ENCODE measurements around the gene AATF. TPM values are rescaled to one million over a fixed set of nuclear protein-coding genes. Genes with fewer than 3 reads are reported as not detected.
A peak's percentile ranks its signal among the peaks of the same experiment; 100 is the strongest.

AATF gene
- total and polyA plus RNA-seq, 3 experiments from 2014 or later, result 92.7 to 130 (median 122) TPM

DNA sequence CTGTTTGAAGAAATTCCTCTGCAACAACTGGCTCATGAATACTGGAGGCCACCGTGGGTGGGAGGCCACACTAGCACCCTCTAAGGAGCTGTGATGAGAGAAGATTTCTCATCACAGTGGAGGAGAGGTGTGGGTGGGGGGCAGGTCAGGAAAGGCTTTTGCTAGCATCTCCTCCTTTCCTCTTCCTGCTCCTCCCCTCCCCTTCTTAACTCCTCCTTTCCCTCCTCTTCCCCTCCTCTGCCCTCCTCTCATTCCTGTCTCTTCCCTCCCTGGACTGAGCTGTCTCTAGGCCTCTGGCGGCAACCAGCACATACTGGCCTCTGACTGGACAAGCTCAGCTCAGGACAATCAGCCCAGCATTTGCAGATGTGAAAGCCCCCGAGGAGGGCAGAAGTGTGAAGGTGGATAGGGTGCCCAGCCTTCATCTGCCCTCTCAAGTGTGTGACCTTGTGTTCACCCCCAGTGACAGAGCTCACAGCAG lies 30.5 kb upstream of the AATF start:
- H3K27ac Mint-ChIP-seq, result no peak overlapping the region
- POLR2A ChIA-PET, result no interaction called here
- DNase-seq, result peak in 1 of 5 donors; percentile 3
- Histone ChIP-seq H3K4me1 (ENCODE audit: insufficient read depth, low read length) (no peaks in the 10 kb centered on the region), H3K9me3 (ENCODE audit: low read length) (no peaks in the 10 kb centered on the region), H3K27ac (ENCODE audit: low read depth, low read length) (no peak overlapping the region), H3K36me3 (ENCODE audit: insufficient read depth, low read length) (no peaks in the 10 kb centered on the region), H3K27me3 (ENCODE audit: insufficient read depth, low read length, poor library complexity, severe bottlenecking) (peaks cover 7% of the 10 kb centered on the region), H3K4me3 (ENCODE audit: low read length) (no peak overlapping the region)
- no peaks in the 10 kb centered on the region for H3K36me3 Mint-ChIP-seq
- H3K4me1 Mint-ChIP-seq, result no peaks in the 10 kb centered on the region
- no peaks in the 10 kb centered on the region for H3K9me3 Mint-ChIP-seq
- peaks cover 14 to 55% of the 10 kb centered on the region in 2 donors for H3K27me3 Mint-ChIP-seq
- no peak overlapping the region for H3K4me3 Mint-ChIP-seq
- CTCF ChIA-PET, result no interaction called here

DNA sequence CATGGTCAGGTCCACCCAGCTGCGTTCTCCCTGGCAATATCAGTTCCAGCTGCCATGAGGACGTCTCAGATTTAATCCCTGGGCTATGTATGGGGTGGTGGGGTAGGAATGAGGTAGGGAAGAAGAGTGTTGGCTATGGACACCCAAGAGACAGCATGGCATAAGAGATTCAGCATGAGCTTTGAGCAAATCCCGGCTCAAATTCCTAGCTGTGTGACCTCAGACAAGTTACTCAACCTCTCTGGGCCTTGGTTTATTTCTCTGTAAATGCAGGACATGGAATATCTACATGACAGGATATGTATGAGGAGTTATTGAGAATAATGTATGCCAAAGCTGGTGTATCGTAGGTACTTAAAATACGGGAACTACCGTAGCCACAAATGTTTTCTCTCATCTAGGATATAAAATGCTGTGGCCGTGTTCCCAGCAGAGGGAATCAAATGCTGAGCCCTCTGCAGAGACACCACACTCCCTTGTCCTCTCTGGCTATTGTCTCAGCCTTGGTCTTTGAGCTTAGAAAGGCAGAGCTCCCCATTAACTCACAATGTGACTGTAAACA lies 29.3 kb upstream of the AATF start:
- H3K27ac ChIP-seq (ENCODE audit: low read depth, low read length), result no peak overlapping the region
- H3K9me3 ChIP-seq (ENCODE audit: low read length), result no peaks in the 10 kb centered on the region
- Mint-ChIP-seq H3K27me3 (peaks cover 14 to 53% of the 10 kb centered on the region in 2 donors), H3K9me3 (no peaks in the 10 kb centered on the region), H3K4me3 (no peak overlapping the region), H3K36me3 (no peaks in the 10 kb centered on the region), H3K4me1 (no peaks in the 10 kb centered on the region), H3K27ac (no peak overlapping the region)
- peaks cover 7% of the 10 kb centered on the region for H3K27me3 ChIP-seq (ENCODE audit: insufficient read depth, low read length, poor library complexity, severe bottlenecking)
- POLR2A ChIA-PET, result no interaction called here
- H3K4me3 ChIP-seq (ENCODE audit: low read length), result no peak overlapping the region
- H3K36me3 ChIP-seq (ENCODE audit: insufficient read depth, low read length), result no peaks in the 10 kb centered on the region
- H3K4me1 ChIP-seq (ENCODE audit: insufficient read depth, low read length), result no peaks in the 10 kb centered on the region
- no peak for DNase-seq
- CTCF ChIA-PET, result no interaction called here

DNA sequence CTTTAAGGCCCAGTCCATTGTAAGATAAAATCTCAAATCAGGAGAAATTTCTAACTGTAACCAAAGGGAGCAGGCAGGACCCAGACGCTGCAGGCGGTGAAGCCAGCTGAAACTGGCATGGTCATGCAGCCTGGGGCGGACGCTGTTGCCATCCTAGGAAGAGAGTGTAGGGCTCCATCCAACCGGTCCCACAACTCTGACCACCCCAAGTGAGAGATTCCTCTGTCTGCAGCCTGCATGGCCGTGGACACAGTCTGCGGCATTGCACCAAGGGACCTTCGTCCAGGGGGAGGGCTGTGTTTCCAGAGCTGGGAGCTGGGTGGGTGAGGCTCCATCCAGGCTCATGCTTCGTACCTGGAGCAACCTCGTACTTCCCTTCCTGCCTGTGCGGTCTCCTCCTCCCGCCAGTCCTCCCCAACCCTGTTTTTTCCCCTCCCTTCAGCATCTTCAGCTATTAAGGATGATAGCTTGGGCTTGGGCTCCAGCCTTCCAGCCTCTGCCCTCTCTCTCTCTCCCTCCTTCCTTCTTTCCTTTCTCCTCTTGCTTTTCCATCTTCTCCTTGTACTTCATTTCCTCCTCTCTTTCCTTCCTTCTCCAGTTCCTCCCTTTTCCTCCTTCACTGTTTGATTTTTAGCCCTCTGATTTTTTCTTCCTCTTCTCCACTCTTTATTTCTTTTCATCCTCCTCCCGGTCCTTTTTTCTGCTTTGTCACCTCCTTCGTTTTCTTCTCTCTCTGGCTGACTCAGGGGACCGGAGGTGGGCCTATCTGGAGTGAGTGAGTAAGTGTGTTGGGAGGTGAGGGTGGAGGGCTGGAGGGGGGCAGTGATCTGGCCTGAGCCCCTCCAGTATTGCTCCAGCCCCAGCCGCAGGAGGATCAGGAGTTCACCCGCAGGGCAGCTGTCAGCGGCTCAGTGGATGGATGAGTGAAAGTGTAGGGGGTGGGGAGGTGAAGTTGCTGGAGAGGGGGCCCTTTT lies 28.4 kb upstream of the AATF start:
- Histone ChIP-seq H3K4me3 (ENCODE audit: low read length) (no peak overlapping the region), H3K27ac (ENCODE audit: low read depth, low read length) (no peak overlapping the region), H3K27me3 (ENCODE audit: insufficient read depth, low read length, poor library complexity, severe bottlenecking) (peaks cover 7% of the 10 kb centered on the region), H3K9me3 (ENCODE audit: low read length) (no peaks in the 10 kb centered on the region), H3K4me1 (ENCODE audit: insufficient read depth, low read length) (no peaks in the 10 kb centered on the region), H3K36me3 (ENCODE audit: insufficient read depth, low read length) (no peaks in the 10 kb centered on the region)
- Mint-ChIP-seq H3K4me3 (no peak overlapping the region), H3K27me3 (peaks cover 12 to 55% of the 10 kb centered on the region in 2 donors), H3K4me1 (no peaks in the 10 kb centered on the region), H3K36me3 (no peaks in the 10 kb centered on the region), H3K9me3 (peaks cover 0 to 2% (median 0%) of the 10 kb centered on the region in 5 donors), H3K27ac (no peak overlapping the region)
- ChIA-PET CTCF (no interaction called here), POLR2A (no interaction called here)
- no peak for DNase-seq

DNA sequence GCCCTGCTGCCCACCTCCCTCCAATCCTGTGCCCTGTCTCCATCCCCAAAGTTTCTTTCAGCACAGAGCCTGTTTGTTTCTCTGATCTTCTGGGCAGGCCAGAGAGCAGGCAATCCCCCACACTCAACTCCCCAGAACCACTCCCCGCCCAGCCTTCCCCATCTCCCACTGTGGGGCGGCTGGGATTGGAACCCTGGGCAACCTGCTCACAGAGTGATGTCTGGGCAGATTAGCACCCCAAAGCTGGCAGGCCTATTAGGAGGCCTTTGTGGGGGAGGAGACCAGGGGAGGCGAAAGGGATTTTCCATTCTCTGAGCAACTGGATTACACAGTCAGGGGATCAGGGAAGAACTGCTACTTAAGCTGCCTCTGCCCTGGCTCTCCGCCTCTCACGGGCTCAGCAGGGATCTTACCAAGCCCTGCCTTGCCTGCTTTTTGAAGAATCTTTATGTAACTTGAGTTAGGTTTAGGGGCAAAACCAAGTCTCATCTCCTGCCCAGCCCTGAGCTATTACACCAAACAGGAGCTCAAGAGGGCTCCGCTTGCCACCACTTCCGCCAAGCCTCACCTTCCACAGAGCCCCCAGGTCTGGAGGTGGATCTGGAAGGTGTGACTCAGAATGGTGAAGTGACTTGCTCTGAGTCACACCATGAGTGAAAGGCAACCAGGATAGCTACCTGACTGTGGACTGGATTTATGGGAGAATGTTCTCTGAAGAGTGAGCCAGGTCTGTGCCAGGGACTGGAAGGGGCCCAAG lies 27.5 kb upstream of the AATF start:
- H3K4me1 ChIP-seq (ENCODE audit: insufficient read depth, low read length), result no peaks in the 10 kb centered on the region
- no peak overlapping the region for H3K4me3 Mint-ChIP-seq
- no peaks in the 10 kb centered on the region for H3K4me1 Mint-ChIP-seq
- no peaks in the 10 kb centered on the region for H3K36me3 ChIP-seq (ENCODE audit: insufficient read depth, low read length)
- H3K27me3 Mint-ChIP-seq, result peaks cover 16 to 58% of the 10 kb centered on the region in 2 donors
- peak overlapping the region in 1 of 8 donors; percentile 51 for H3K27ac Mint-ChIP-seq
- ChIA-PET POLR2A (no interaction called here), CTCF (no interaction called here)
- peaks cover 0 to 2% (median 0%) of the 10 kb centered on the region in 5 donors for H3K9me3 Mint-ChIP-seq
- no peak overlapping the region for H3K4me3 ChIP-seq (ENCODE audit: low read length)
- H3K27me3 ChIP-seq (ENCODE audit: insufficient read depth, low read length, poor library complexity, severe bottlenecking), result peaks cover 6% of the 10 kb centered on the region
- H3K36me3 Mint-ChIP-seq, result no peaks in the 10 kb centered on the region
- H3K9me3 ChIP-seq (ENCODE audit: low read length), result no peaks in the 10 kb centered on the region
- DNase-seq, result no peak
- H3K27ac ChIP-seq (ENCODE audit: low read depth, low read length), result no peak overlapping the region

DNA sequence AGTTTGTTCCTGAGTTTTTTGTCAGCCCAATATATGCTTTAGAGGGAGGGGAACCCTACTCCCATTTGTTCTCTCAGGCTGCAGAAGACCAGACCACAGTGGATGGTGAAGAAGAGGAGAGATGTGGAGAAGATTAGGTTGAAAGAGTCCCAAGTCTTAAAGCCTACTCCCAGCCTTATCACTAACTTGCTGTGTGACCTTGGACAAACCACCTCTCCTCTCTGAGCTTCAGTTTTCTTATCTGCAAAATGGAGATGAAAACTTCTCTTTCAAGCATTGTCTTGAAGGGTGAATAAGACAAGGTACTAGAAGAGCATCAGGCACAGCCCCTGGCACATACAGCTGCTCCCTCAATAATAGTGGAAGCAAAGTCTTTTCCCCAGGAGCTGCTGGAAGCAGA lies 26.6 kb upstream of the AATF start:
- Histone ChIP-seq H3K9me3 (ENCODE audit: low read length) (no peaks in the 10 kb centered on the region), H3K27me3 (ENCODE audit: insufficient read depth, low read length, poor library complexity, severe bottlenecking) (peaks cover 4% of the 10 kb centered on the region), H3K4me3 (ENCODE audit: low read length) (no peak overlapping the region), H3K27ac (ENCODE audit: low read depth, low read length) (no peak overlapping the region), H3K4me1 (ENCODE audit: insufficient read depth, low read length) (no peaks in the 10 kb centered on the region), H3K36me3 (ENCODE audit: insufficient read depth, low read length) (no peaks in the 10 kb centered on the region)
- Mint-ChIP-seq H3K27me3 (peaks cover 15 to 63% of the 10 kb centered on the region in 2 donors), H3K4me1 (no peaks in the 10 kb centered on the region), H3K36me3 (no peaks in the 10 kb centered on the region), H3K9me3 (peaks cover 0 to 2% (median 0%) of the 10 kb centered on the region in 5 donors), H3K4me3 (no peak overlapping the region), H3K27ac (no peak overlapping the region)
- CTCF ChIA-PET, result no interaction called here
- no peak for DNase-seq
- POLR2A ChIA-PET, result no interaction called here

DNA sequence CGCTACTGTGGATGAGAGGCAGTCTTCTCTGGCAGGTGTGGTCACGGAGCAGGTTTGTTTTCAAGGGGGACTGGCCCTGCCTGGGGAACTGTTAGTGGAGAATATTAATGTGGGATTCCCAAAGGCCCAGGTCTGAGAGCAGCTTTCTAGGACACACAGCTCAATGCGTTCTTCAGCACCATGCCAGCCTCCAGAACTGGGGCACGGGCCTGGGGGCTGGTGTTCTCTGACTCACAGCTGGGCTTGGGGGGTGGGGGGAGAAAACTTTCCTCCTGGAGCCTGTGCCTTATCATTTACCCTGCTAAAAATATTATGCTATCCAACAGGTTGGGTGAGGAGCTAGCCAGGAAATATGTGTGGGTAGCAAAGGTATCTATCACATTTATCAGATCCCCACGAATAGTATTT lies 24.9 kb upstream of the AATF start:
- POLR2A ChIA-PET, result no interaction called here
- Histone ChIP-seq H3K27ac (ENCODE audit: low read depth, low read length) (no peak overlapping the region), H3K27me3 (ENCODE audit: insufficient read depth, low read length, poor library complexity, severe bottlenecking) (peaks cover 8% of the 10 kb centered on the region), H3K4me1 (ENCODE audit: insufficient read depth, low read length) (no peaks in the 10 kb centered on the region), H3K4me3 (ENCODE audit: low read length) (no peak overlapping the region), H3K9me3 (ENCODE audit: low read length) (no peaks in the 10 kb centered on the region), H3K36me3 (ENCODE audit: insufficient read depth, low read length) (no peaks in the 10 kb centered on the region)
- CTCF ChIA-PET, result no interaction called here
- Mint-ChIP-seq H3K27ac (no peak overlapping the region), H3K4me3 (no peak overlapping the region), H3K27me3 (peaks cover 25 to 72% of the 10 kb centered on the region in 2 donors), H3K36me3 (no peaks in the 10 kb centered on the region), H3K9me3 (peaks cover 0 to 2% (median 0%) of the 10 kb centered on the region in 5 donors), H3K4me1 (peaks cover 7 to 9% (median 9%) of the 10 kb centered on the region in 3 donors)
- peak in 1 of 5 donors; percentile 16 for DNase-seq

DNA sequence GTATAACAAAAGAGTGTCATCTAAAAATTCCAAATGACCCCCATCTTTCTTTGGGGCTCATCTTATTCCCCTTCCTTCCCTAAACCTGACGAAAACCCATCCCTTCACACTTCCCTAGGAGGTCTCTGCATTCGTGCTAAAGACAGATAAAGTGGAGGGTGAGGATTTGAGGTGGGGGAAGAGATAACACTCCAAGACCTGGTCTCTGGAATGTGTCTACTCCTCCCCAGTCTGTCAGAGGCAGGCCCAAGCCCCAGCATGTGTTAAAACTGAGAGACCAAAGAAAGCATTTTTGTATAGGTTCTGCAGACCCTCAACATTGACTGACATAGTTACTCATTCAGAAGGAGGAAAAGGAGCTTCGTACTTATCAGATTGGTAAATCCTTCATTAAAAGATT lies 22.5 kb upstream of the AATF start:
- Mint-ChIP-seq H3K4me3 (no peak overlapping the region), H3K27ac (peak overlapping the region in 1 of 8 donors; percentile 22), H3K36me3 (no peaks in the 10 kb centered on the region), H3K27me3 (peaks cover 38 to 76% of the 10 kb centered on the region in 2 donors), H3K9me3 (peaks cover 0 to 2% (median 0%) of the 10 kb centered on the region in 5 donors), H3K4me1 (peaks cover 9 to 13% (median 13%) of the 10 kb centered on the region in 3 donors)
- Histone ChIP-seq H3K27me3 (ENCODE audit: insufficient read depth, low read length, poor library complexity, severe bottlenecking) (peaks cover 28% of the 10 kb centered on the region), H3K9me3 (ENCODE audit: low read length) (no peaks in the 10 kb centered on the region), H3K36me3 (ENCODE audit: insufficient read depth, low read length) (no peaks in the 10 kb centered on the region), H3K4me3 (ENCODE audit: low read length) (no peak overlapping the region), H3K4me1 (ENCODE audit: insufficient read depth, low read length) (no peaks in the 10 kb centered on the region), H3K27ac (ENCODE audit: low read depth, low read length) (no peak overlapping the region)
- ChIA-PET CTCF (no interaction called here), POLR2A (no interaction called here)
- no peak for DNase-seq

DNA sequence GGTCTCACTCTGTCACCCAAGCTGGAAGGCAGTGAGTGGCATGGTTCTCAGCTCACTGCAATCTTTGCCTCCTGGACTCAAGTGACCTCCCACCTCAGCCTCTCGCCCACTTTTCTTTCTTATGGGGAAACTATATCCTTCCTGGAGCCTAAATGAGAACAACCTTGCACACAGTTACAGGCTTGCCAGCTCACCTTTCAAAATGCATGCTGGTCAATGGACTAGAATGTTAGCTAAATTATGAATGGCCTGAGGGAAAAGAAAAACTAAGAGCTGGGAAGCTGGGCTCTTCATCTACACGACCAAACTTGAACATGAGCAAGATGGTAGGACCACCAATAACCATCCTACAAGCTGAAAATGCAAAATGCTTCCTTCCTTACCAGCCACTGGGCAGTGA lies 22.1 kb upstream of the AATF start:
- Mint-ChIP-seq H3K27ac (no peak overlapping the region), H3K27me3 (peaks cover 43 to 76% of the 10 kb centered on the region in 2 donors), H3K4me3 (no peak overlapping the region), H3K36me3 (no peaks in the 10 kb centered on the region), H3K4me1 (peaks cover 11 to 18% (median 16%) of the 10 kb centered on the region in 3 donors), H3K9me3 (peaks cover 0 to 2% (median 0%) of the 10 kb centered on the region in 5 donors)
- no peak for DNase-seq
- peaks cover under 1% of the 10 kb centered on the region for H3K4me1 ChIP-seq (ENCODE audit: insufficient read depth, low read length)
- no peaks in the 10 kb centered on the region for H3K36me3 ChIP-seq (ENCODE audit: insufficient read depth, low read length)
- ChIA-PET CTCF (no interaction called here), POLR2A (no interaction called here)
- H3K27ac ChIP-seq (ENCODE audit: low read depth, low read length), result no peak overlapping the region
- H3K27me3 ChIP-seq (ENCODE audit: insufficient read depth, low read length, poor library complexity, severe bottlenecking), result peaks cover 32% of the 10 kb centered on the region
- H3K9me3 ChIP-seq (ENCODE audit: low read length), result no peaks in the 10 kb centered on the region
- H3K4me3 ChIP-seq (ENCODE audit: low read length), result no peak overlapping the region
